Ovary (tissue), 3 donors: ENCODE measurements around the gene CCDC152.

Experiments used
- EP300 ChIP-seq: sonication (generic); formaldehyde crosslinking; IDR thresholded peaks from one replicate; pipeline ENCODE4 v1.6.1; 2017; ENCODE audit warnings: antibody characterized with exemption
- TF ChIP-seq, protein P1 (sequence below), 3 donors: fragments of 450-650 bp in 2 of 3; fragments of 200-600 bp in 1 of 3; IDR thresholded peaks; one replicate each; pipeline versions ENCODE4 v1.5.1 to v1.8.0; 2016 to 2022; ENCODE audit warnings: antibody characterized with exemption in 3 of 3, mild to moderate bottlenecking in 1 of 3
- donor health status: DM: no; HTN: no; CAD: no.

DNA sequence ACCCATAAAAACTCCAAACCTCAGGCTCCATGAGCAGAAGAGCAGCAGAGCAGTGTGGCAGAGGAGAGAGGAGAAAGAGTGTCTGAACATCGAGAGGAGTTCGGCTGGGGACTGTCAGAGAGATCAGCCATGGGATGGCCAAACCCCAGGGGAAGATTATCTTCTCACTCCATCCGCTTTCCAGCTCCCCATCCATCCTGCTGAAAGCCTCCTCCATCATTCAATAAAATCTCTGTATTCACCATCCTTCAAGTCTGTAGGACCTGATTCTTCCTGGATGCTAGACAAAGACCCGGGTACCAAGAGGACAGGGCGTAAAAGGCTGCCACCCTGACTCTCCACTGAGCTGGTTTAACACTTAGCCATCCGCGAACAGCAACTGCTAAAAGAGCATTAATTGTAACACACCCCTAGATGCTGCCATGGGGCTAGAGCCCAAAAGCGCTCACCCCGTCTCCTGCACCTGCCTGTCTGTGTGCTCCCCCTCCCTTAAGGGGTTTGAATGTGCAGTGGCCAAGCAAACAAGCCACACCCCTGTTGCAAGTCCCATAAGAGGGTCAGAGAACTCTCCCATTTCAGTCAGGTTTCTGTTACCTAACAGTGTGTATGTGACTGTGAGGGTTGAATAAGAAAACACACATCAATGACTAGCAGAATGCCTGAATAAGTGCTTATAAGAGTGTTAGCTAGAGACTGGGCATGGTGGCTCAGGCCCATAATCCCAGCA, 69.0 kb downstream of the CCDC152 start:
- TF ChIP-seq, protein P1, sequence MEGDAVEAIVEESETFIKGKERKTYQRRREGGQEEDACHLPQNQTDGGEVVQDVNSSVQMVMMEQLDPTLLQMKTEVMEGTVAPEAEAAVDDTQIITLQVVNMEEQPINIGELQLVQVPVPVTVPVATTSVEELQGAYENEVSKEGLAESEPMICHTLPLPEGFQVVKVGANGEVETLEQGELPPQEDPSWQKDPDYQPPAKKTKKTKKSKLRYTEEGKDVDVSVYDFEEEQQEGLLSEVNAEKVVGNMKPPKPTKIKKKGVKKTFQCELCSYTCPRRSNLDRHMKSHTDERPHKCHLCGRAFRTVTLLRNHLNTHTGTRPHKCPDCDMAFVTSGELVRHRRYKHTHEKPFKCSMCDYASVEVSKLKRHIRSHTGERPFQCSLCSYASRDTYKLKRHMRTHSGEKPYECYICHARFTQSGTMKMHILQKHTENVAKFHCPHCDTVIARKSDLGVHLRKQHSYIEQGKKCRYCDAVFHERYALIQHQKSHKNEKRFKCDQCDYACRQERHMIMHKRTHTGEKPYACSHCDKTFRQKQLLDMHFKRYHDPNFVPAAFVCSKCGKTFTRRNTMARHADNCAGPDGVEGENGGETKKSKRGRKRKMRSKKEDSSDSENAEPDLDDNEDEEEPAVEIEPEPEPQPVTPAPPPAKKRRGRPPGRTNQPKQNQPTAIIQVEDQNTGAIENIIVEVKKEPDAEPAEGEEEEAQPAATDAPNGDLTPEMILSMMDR (IDR thresholded peaks at IDR 0.05): no peak
- TF ChIP-seq EP300: no peak
